HepG2 (cell line): Measurements from ENCODE around the gene CUL9. TPM values are rescaled to one million over a fixed set of nuclear protein-coding genes. Genes with fewer than 3 reads are reported as not detected.

Experiments
- AGO1 ChIP-seq: fragments of 200-400 bp; formaldehyde crosslinking; IDR thresholded peaks from 2 replicates; pipeline ENCODE4 v1.6.1; 2017; ENCODE audit warnings: mild to moderate bottlenecking, low read depth, low read length, moderate library complexity; ENCODE audit not compliant: poor library complexity, severe bottlenecking
- ARID4A ChIP-seq: sonication (generic); formaldehyde crosslinking; IDR thresholded peaks from 2 replicates; pipeline ENCODE4 v1.5.0; 2020; ENCODE audit warnings: mild to moderate bottlenecking, missing genetic modification reagents, borderline replicate concordance
- BCL3 ChIP-seq: sonication (generic); formaldehyde crosslinking; IDR thresholded peaks from 2 replicates; pipeline ENCODE4 v1.5.1; 2020; ENCODE audit warnings: mild to moderate bottlenecking, missing genetic modification reagents, moderate library complexity
- CAMTA2 ChIP-seq: sonication (generic); formaldehyde crosslinking; IDR thresholded peaks from 2 replicates; pipeline ENCODE4 v1.4.0; 2020; ENCODE audit warnings: mild to moderate bottlenecking, missing genetic modification reagents, borderline replicate concordance
- E2F1 ChIP-seq: sonication (generic); formaldehyde crosslinking; IDR thresholded peaks from 2 replicates; pipeline ENCODE4 v1.5.0; 2020; ENCODE audit warnings: missing genetic modification reagents
- EP300 ChIP-seq, 3 experiments: sonication (generic) in 1 of 3; formaldehyde crosslinking in 1 of 3; IDR thresholded peaks; 2 replicates each; pipeline versions ENCODE4 v1.5.1 to v1.6.1; 2011 to 2020; ENCODE audit warnings: low read depth in 2 of 3, low read length in 2 of 3, borderline replicate concordance in 1 of 3, improper control_type of control experiment in 1 of 3, mild to moderate bottlenecking in 1 of 3, missing genetic modification reagents in 1 of 3, moderate library complexity in 1 of 3
- HNRNPUL1 ChIP-seq: fragments of 200-400 bp; formaldehyde crosslinking; IDR thresholded peaks from 2 replicates; pipeline ENCODE4 v1.6.1; 2017; ENCODE audit warnings: low read depth, mild to moderate bottlenecking, low read length, moderate library complexity
- JUNB ChIP-seq: sonication (generic); formaldehyde crosslinking; IDR thresholded peaks from 2 replicates; pipeline ENCODE4 v1.8.0; 2022; ENCODE audit warnings: missing genetic modification reagents, mild to moderate bottlenecking, borderline replicate concordance
- MAZ ChIP-seq, 2 experiments: sonication (generic) in 1 of 2; formaldehyde crosslinking in 1 of 2; IDR thresholded peaks; 2 replicates each; pipeline versions ENCODE4 v1.5.0 to v1.6.1; 2012 to 2020; ENCODE audit warnings: low read depth in 2 of 2, mild to moderate bottlenecking in 2 of 2, borderline replicate concordance in 1 of 2, improper control_type of control experiment in 1 of 2, low read length in 1 of 2, missing genetic modification reagents in 1 of 2, moderate library complexity in 1 of 2
- MBD4 ChIP-seq: IDR thresholded peaks from 2 replicates; pipeline ENCODE4 v1.6.1; 2012; ENCODE audit warnings: low read length, inconsistent platforms, borderline replicate concordance
- NCOA5 ChIP-seq: sonication (generic); formaldehyde crosslinking; IDR thresholded peaks from 2 replicates; pipeline ENCODE4 v1.4.0; 2020; ENCODE audit warnings: missing genetic modification reagents
- ZBTB33 ChIP-seq: sonication (generic); formaldehyde crosslinking; IDR thresholded peaks from 2 replicates; pipeline ENCODE4 v1.4.0; 2020; ENCODE audit warnings: missing genetic modification reagents
- ZKSCAN5 ChIP-seq: sonication (generic); formaldehyde crosslinking; IDR thresholded peaks from 2 replicates; pipeline ENCODE4 v1.5.1; 2020; ENCODE audit warnings: mild to moderate bottlenecking, missing genetic modification reagents
- ZMYM2 ChIP-seq: sonication (generic); formaldehyde crosslinking; IDR thresholded peaks from 2 replicates; pipeline ENCODE4 v1.8.0; 2022; ENCODE audit warnings: mild to moderate bottlenecking, missing genetic modification reagents
- ZNF33A ChIP-seq: sonication (generic); formaldehyde crosslinking; IDR thresholded peaks from 2 replicates; pipeline ENCODE4 v1.5.1; 2020; ENCODE audit warnings: missing genetic modification reagents, mild to moderate bottlenecking, moderate library complexity, borderline replicate concordance
- ZNF614 ChIP-seq: IDR thresholded peaks from 2 replicates; pipeline ENCODE4 v1.6.1; 2018; ENCODE audit warnings: missing biosample characterization, missing genetic modification reagents, inconsistent platforms, borderline replicate concordance
- ZNF781 ChIP-seq: sonication (generic); formaldehyde crosslinking; IDR thresholded peaks from 2 replicates; pipeline ENCODE4 v1.5.1; 2020; ENCODE audit warnings: borderline replicate concordance, mild to moderate bottlenecking, missing genetic modification reagents; ENCODE audit errors: not compliant biosample characterization
- polyA plus RNA-seq, 8 experiments: library from polyadenylated mRNA; depleted of rRNA in 3 of 8; stranded (reverse) in 7 of 8; unstranded in 1 of 8; fragments of >200 nt; fragmentation: Illumina TruSeq in 4 of 8; extraction: Trizol in 4 of 8; gene quantifications; 2 replicates each; pipeline versions ENCODE4 v1.2.1 to v1.2.3, GENCODE V29; 2011 to 2016; ENCODE audit warnings: low read depth in 4 of 8, missing spikeins in 1 of 8, mixed read lengths in 1 of 8; ENCODE audit not compliant: insufficient read depth in 1 of 8
- total RNA-seq, 5 experiments: library from RNA; depleted of rRNA; stranded (reverse); fragments of >200 nt; fragmentation: Illumina TruSeq; extraction: Trizol; gene quantifications; 2 replicates each; pipeline ENCODE4 v1.2.3, GENCODE V29; 2016; ENCODE audit warnings: low read depth in 1 of 5

CUL9 gene
- total and polyA plus RNA-seq, 2 of the 13 experiments (the other 11 are each of a cell fraction or from before 2014, with no cell fraction given) = 11.4 to 13.7 TPM

- TF ChIP-seq ZBTB33 (CRISPR knock-in tag) = peak; percentile 76; the same call in 1 of the 2 replicates
- TF ChIP-seq ZNF614 = peak; percentile 81; the same call in 1 of the 2 replicates
- peak; percentile 77; the same call in 1 of the 2 replicates for TF ChIP-seq ARID4A (CRISPR knock-in tag)
- 0 out of 4 replicates have a peak, but pooled peaks of 1 of the 2 experiments have one; percentile 24 for TF ChIP-seq EP300 (IDR thresholded peaks at IDR 0.05; ENCODE audit: low read depth in 2 of 2, low read length in 2 of 2)
- TF ChIP-seq EP300 (CRISPR knock-in tag; IDR thresholded peaks at IDR 0.05; ENCODE audit: borderline replicate concordance) = no peak
- TF ChIP-seq JUNB (CRISPR knock-in tag) = no peak
- TF ChIP-seq ZNF33A (CRISPR knock-in tag) = no peak; the same call in 1 of the 2 replicates
- TF ChIP-seq HNRNPUL1 = no peak
- no peak; the same call in 1 of the 2 replicates for TF ChIP-seq CAMTA2 (CRISPR knock-in tag)
- TF ChIP-seq E2F1 (CRISPR knock-in tag) = peak; percentile 74
- no peak; the same call in 1 of the 2 replicates for TF ChIP-seq ZMYM2 (CRISPR knock-in tag)
- TF ChIP-seq ZKSCAN5 (CRISPR knock-in tag) = no peak
- TF ChIP-seq BCL3 = no peak
- no peak for TF ChIP-seq ZNF781 (CRISPR knock-in tag)
- no peak for TF ChIP-seq AGO1
- TF ChIP-seq MBD4 = no peak
- TF ChIP-seq MAZ (IDR thresholded peaks at IDR 0.05; ENCODE audit: borderline replicate concordance, low read depth, low read length) = peak; percentile 36; the same call in 1 of the 2 replicates
- TF ChIP-seq MAZ (CRISPR knock-in tag; IDR thresholded peaks at IDR 0.05; ENCODE audit: low read depth) = peak; percentile 83
- no peak for TF ChIP-seq NCOA5
Measured at GRCh38 chr6:43228951-43229802, 47.2 kb downstream of the CUL9 start, which contains the start of gene DNPH1 (continued).
